Mesenchymal stem cell (in vitro differentiated cells and primary cell): ENCODE results near the gene C12orf60.
A peak's percentile ranks its signal among the peaks of the same experiment; 100 is the strongest.

Source experiments
- DNase-seq: peaks from one replicate; pipeline ENCODE4 v3.0.0-alpha.2; 2013
- H2AFZ ChIP-seq: one replicate; pipeline ENCODE4 v1.6.1; 2013; ENCODE audit warnings: low read depth, mild to moderate bottlenecking, control low read depth, inconsistent platforms, low read length, moderate library complexity
- H2AK5ac ChIP-seq: 2 replicates; pipeline ENCODE4 v1.6.1; 2013; ENCODE audit warnings: low read length, moderate library complexity, mild to moderate bottlenecking, inconsistent platforms; ENCODE audit not compliant: severe bottlenecking
- H2BK120ac ChIP-seq: one replicate; pipeline ENCODE4 v1.6.1; 2013; ENCODE audit warnings: low read depth, mild to moderate bottlenecking, inconsistent platforms, low read length, moderate library complexity
- H2BK12ac ChIP-seq, 2 experiments: one replicate each; pipeline ENCODE4 v1.6.1; 2013; ENCODE audit warnings: inconsistent platforms in 2 of 2, low read length in 2 of 2, mild to moderate bottlenecking in 2 of 2, moderate library complexity in 2 of 2, control low read depth in 1 of 2
- H2BK15ac ChIP-seq: one replicate; pipeline ENCODE4 v1.6.1; 2013; ENCODE audit warnings: mild to moderate bottlenecking, low read depth, inconsistent platforms; ENCODE audit not compliant: poor library complexity, severe bottlenecking
- H2BK5ac ChIP-seq: 2 replicates; pipeline ENCODE4 v1.6.1; 2013; ENCODE audit warnings: low read depth, mild to moderate bottlenecking, low read length, control low read depth, inconsistent platforms; ENCODE audit not compliant: poor library complexity, severe bottlenecking
- H3K14ac ChIP-seq, 2 experiments: one replicate each; pipeline ENCODE4 v1.6.1; 2013; ENCODE audit warnings: inconsistent platforms in 2 of 2, low read length in 2 of 2, control low read depth in 1 of 2, mild to moderate bottlenecking in 1 of 2, moderate library complexity in 1 of 2
- H3K18ac ChIP-seq, 2 experiments: one replicate each; pipeline ENCODE4 v1.6.1; 2013; ENCODE audit warnings: inconsistent platforms in 2 of 2, low read length in 2 of 2, control low read depth in 1 of 2, low read depth in 1 of 2, mild to moderate bottlenecking in 1 of 2
- H3K23ac ChIP-seq, 2 experiments: one replicate each; pipeline ENCODE4 v1.6.1; 2013; ENCODE audit warnings: inconsistent platforms in 2 of 2, low read length in 2 of 2, mild to moderate bottlenecking in 2 of 2, moderate library complexity in 2 of 2, control low read depth in 1 of 2
- H3K27ac ChIP-seq: 2 replicates; pipeline ENCODE4 v1.5.1; 2013; ENCODE audit warnings: mild to moderate bottlenecking, moderate library complexity, low read length, control low read depth, inconsistent platforms; ENCODE audit not compliant: poor library complexity, severe bottlenecking
- H3K27me3 ChIP-seq, 2 experiments: 2 replicates each; pipeline versions ENCODE4 v1.6.1 to v1.7.0; 2013; ENCODE audit warnings: low read length in 2 of 2, mild to moderate bottlenecking in 2 of 2, moderate library complexity in 2 of 2, control low read depth in 1 of 2, inconsistent platforms in 1 of 2; ENCODE audit not compliant: control insufficient read depth in 1 of 2, insufficient read depth in 1 of 2
- H3K36me3 ChIP-seq, 2 experiments: 2 replicates each; pipeline versions ENCODE4 v1.6.1 to v1.7.0; 2013; ENCODE audit warnings: low read length in 2 of 2, control low read depth in 1 of 2, inconsistent platforms in 1 of 2, low read depth in 1 of 2, mild to moderate bottlenecking in 1 of 2; ENCODE audit not compliant: insufficient read depth in 2 of 2, control insufficient read depth in 1 of 2
- H3K4ac ChIP-seq, 2 experiments: one replicate each; pipeline ENCODE4 v1.6.1; 2013; ENCODE audit warnings: inconsistent platforms in 2 of 2, low read length in 2 of 2, mild to moderate bottlenecking in 2 of 2, moderate library complexity in 2 of 2, control low read depth in 1 of 2, low read depth in 1 of 2
- H3K4me1 ChIP-seq: 2 replicates; pipeline ENCODE4 v1.6.1; 2013; ENCODE audit warnings: low read depth, low read length, control low read depth; ENCODE audit not compliant: control insufficient read depth, insufficient read depth
- H3K4me2 ChIP-seq: 2 replicates; pipeline ENCODE4 v1.6.1; 2013; ENCODE audit warnings: low read length, mild to moderate bottlenecking, inconsistent platforms; ENCODE audit not compliant: poor library complexity, severe bottlenecking
- H3K4me3 ChIP-seq, 2 experiments: 2 replicates each; pipeline versions ENCODE4 v1.5.1 to v1.7.0; 2013; ENCODE audit warnings: low read length in 2 of 2, mild to moderate bottlenecking in 2 of 2, control low read depth in 1 of 2, low read depth in 1 of 2; ENCODE audit not compliant: insufficient read depth in 1 of 2
- H3K79me1 ChIP-seq: replicated peaks from 2 replicates; pipeline ENCODE4 v1.6.1; 2013; ENCODE audit warnings: mild to moderate bottlenecking, control low read depth, low read length, inconsistent platforms; ENCODE audit not compliant: poor library complexity, severe bottlenecking
- H3K9ac ChIP-seq: 2 replicates; pipeline ENCODE4 v1.7.0; 2013; ENCODE audit warnings: mild to moderate bottlenecking, low read length, moderate library complexity
- H3K9me3 ChIP-seq: 2 replicates; pipeline ENCODE4 v1.7.0; 2013; ENCODE audit warnings: mild to moderate bottlenecking, low read length; ENCODE audit not compliant: control insufficient read depth
- H4K8ac ChIP-seq: one replicate; pipeline ENCODE4 v1.6.1; 2013; ENCODE audit warnings: inconsistent platforms, mild to moderate bottlenecking, low read length, moderate library complexity
- H4K91ac ChIP-seq: one replicate; pipeline ENCODE4 v1.6.1; 2013; ENCODE audit warnings: mild to moderate bottlenecking, low read length, inconsistent platforms
- WGBS: methylation state at CpG from one replicate; pipeline ENCODE4 v1.1.7; 2013; ENCODE audit warnings: mixed read lengths; 5-methylcytosine and 5-hydroxymethylcytosine counted together

Gene C12orf60

DNA sequence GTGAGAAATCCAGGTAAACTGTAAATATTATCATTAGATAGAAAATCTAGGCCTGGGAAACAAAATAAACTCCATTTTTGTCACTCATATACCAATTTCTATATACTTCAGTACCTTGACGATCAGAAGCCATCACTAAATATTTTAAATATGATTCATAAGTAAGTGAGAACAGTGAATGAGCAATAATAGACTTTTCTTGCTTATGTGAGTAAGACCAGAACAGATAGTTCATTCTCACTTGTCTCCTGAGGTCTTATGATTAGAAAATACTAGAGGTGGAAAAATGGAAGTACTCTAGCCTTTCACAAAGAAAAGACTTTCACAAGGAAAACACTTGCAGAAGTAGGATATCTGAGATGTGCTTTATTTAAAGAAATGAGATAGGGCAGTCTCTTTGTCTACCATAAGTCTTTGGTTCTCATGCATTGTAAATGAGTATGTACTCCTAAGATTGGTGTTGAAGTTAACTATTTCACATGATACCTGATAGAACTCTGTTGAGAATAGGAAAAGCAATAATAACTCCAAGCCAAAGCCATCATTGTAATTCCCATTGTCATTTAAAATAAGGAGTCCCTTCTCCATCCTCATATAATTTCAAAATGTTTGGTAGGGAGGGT lies 20.7 kb downstream of the C12orf60 start:
- Histone ChIP-seq H3K4me1 (no peaks in the 10 kb centered on the region), H3K4ac (no peak overlapping the region), H3K23ac (no peak overlapping the region), H3K36me3 (no peaks in the 10 kb centered on the region), H3K9ac (no peak overlapping the region), H3K4me3 (no peak overlapping the region), H4K91ac (no peak overlapping the region), H2AFZ (no peak overlapping the region), H2BK15ac (no peak overlapping the region), H3K27ac (no peak overlapping the region), H4K8ac (no peak overlapping the region), H3K79me1 (no peaks in the 10 kb centered on the region), H3K27me3 (no peaks in the 10 kb centered on the region), H3K18ac (no peak overlapping the region), H3K9me3 (no peaks in the 10 kb centered on the region), H2BK5ac (no peak overlapping the region), H2BK120ac (no peak overlapping the region), H2AK5ac (no peak overlapping the region), H3K14ac (no peak overlapping the region), H2BK12ac (no peak overlapping the region), H3K4me2 (no peak overlapping the region)
- DNase-seq, result no peak
- WGBS, result 0% methylated on average over 1 of the region's 1 CpG

DNA sequence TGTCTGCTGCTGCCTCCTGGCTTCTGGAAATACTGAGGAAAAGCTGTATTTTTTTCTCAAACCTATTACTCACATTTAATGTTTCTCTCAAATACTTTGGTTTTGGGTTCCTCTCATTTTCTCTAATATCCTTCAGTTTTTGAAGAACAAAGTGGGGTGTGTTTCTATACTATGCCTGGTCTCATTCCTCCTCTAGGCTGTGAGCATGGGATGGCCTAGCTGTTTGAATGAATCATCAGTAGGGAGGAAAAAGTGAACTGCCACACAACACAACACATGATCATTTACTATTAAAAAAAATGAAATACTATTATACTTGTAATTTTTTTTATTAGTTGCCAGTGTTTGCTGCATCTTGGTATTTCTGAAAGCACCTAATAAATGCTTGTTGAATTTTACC lies 21.8 kb downstream of the C12orf60 start:
- Histone ChIP-seq H3K18ac (no peak overlapping the region), H2BK12ac (no peak overlapping the region), H3K27ac (no peak overlapping the region), H3K9me3 (no peaks in the 10 kb centered on the region), H3K27me3 (no peaks in the 10 kb centered on the region), H2BK5ac (no peak overlapping the region), H2BK15ac (no peak overlapping the region), H3K79me1 (no peaks in the 10 kb centered on the region), H3K4me3 (no peak overlapping the region), H3K4me2 (no peak overlapping the region), H2BK120ac (no peak overlapping the region), H3K4ac (no peak overlapping the region), H2AK5ac (no peak overlapping the region), H4K91ac (no peak overlapping the region), H3K9ac (no peak overlapping the region), H3K23ac (no peak overlapping the region), H3K4me1 (no peaks in the 10 kb centered on the region), H3K14ac (no peak overlapping the region), H2AFZ (no peak overlapping the region), H4K8ac (no peak overlapping the region), H3K36me3 (no peaks in the 10 kb centered on the region)
- peak; percentile 35 for DNase-seq

DNA sequence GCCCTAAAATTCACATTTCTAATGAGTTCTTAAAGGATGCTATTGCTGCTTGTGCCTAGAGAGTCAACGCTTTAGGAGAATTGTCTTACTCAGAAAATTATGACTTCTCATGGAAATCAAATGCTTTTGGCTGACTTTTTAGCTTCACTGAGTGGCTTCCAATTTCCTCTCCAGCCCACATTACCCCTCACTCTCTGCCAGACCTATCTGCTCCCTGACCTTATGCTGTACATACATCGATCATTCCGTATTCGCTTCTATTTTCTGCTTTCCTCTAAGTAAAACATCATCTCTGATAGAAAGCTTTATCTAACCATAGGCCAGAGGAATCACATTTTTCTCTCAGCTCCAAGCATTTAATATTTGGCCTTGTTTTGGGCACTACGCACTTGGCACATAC lies 23.0 kb downstream of the C12orf60 start:
- no peak for DNase-seq
- no peak overlapping the region for H3K27ac ChIP-seq
- H3K27me3 ChIP-seq, result no peaks in the 10 kb centered on the region
- H2AK5ac ChIP-seq, result no peak overlapping the region
- H3K9me3 ChIP-seq, result no peaks in the 10 kb centered on the region
- no peak overlapping the region for H3K4ac ChIP-seq
- no peak overlapping the region for H3K4me2 ChIP-seq
- H2AFZ ChIP-seq, result no peak overlapping the region
- no peaks in the 10 kb centered on the region for H3K79me1 ChIP-seq
- no peaks in the 10 kb centered on the region for H3K4me1 ChIP-seq
- no peak overlapping the region for H2BK15ac ChIP-seq
- no peak overlapping the region for H4K8ac ChIP-seq
- H3K4me3 ChIP-seq, result no peak overlapping the region
- no peak overlapping the region for H2BK5ac ChIP-seq
- H3K36me3 ChIP-seq, result no peaks in the 10 kb centered on the region
- peak overlapping the region; percentile 24 for H3K9ac ChIP-seq
- no peak overlapping the region for H4K91ac ChIP-seq
- peak overlapping the region in 1 of 2 experiments; percentile 47 for H2BK12ac ChIP-seq
- over 99% methylated on average over 5 of the region's 5 CpGs for WGBS
- H3K18ac ChIP-seq, result peak overlapping the region in 1 of 2 experiments; percentile 29
- H3K23ac ChIP-seq, result no peak overlapping the region
- no peak overlapping the region for H2BK120ac ChIP-seq
- no peak overlapping the region for H3K14ac ChIP-seq

DNA sequence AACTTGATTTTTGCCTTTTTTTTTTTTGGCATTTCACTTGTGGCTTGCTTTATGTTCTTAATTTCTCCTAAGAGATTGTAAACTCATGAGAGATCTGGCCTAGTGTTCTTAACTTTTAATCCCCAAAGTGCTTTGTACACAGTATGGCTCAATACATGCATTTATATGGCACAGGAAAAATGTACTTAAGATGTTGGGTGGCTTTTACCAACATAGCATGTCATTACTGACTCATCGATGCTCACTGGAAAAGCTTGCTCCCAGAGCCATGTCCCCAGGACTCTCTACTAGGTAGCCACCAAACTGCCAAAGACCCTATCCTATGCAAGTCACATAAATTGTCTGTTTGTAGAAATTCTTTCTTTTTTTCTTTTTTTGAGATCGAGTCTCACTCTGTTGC lies 23.6 kb downstream of the C12orf60 start:
- no peak overlapping the region for H2AK5ac ChIP-seq
- H4K8ac ChIP-seq, result no peak overlapping the region
- peak; percentile 43 for DNase-seq
- H2BK15ac ChIP-seq, result no peak overlapping the region
- H3K14ac ChIP-seq, result no peak overlapping the region
- no peak overlapping the region for H4K91ac ChIP-seq
- no peaks in the 10 kb centered on the region for H3K4me1 ChIP-seq
- no peaks in the 10 kb centered on the region for H3K79me1 ChIP-seq
- no peak overlapping the region for H3K4ac ChIP-seq
- H2BK12ac ChIP-seq, result no peak overlapping the region
- no peak overlapping the region for H3K23ac ChIP-seq
- H3K27ac ChIP-seq, result no peak overlapping the region
- H3K27me3 ChIP-seq, result no peaks in the 10 kb centered on the region
- no peak overlapping the region for H2AFZ ChIP-seq
- WGBS, result 80% methylated on average over 2 of the region's 2 CpGs
- H2BK120ac ChIP-seq, result no peak overlapping the region
- no peaks in the 10 kb centered on the region for H3K36me3 ChIP-seq
- no peak overlapping the region for H3K4me3 ChIP-seq
- no peak overlapping the region for H3K4me2 ChIP-seq
- no peak overlapping the region for H3K9ac ChIP-seq
- no peak overlapping the region for H3K18ac ChIP-seq
- H3K9me3 ChIP-seq, result no peaks in the 10 kb centered on the region
- no peak overlapping the region for H2BK5ac ChIP-seq
